ENCODE measurements around the gene TRIO.

The TRIO gene

DNA sequence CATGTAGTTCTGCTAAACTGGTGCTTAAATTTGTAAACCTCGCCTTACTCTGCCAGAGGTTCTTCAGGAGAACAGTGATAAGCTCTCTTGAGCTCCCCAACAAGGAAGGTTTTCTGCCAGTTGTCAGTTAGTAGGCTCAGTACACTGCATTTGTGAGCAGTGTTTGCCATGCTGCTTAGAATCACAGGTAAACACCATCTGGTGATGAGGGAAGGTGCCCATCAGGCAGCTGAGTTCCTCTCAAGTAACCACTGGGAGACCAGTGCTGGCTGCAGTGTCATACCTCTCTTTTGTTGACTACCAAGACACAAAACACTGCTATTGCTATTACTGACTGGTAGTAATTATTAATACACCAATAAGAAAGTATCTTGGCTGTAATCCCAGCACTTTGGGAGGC lies 252.3 kb downstream of the TRIO start:
- DNase-seq (ENCODE audit: low spot score), result no peak

DNA sequence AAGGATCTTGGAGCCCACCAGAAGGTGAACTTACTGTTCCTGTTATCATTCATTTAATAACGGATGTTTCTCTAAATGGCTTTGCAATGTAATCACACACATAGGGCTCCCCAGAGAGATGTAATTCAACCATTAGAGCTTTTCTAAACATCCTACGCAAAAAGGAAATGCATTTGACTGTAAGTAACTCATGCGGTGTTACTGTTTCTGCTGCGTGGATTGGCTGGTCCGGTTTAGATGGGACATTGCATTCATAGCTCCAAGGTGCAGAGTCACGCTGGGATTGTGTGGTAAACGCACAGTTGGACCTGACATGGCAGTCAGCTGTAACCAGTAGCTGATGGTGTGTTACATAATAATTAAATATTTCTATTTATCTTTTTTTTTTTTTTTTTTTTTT lies 252.9 kb downstream of the TRIO start:
- DNase-seq (ENCODE audit: low spot score), result no peak

DNA sequence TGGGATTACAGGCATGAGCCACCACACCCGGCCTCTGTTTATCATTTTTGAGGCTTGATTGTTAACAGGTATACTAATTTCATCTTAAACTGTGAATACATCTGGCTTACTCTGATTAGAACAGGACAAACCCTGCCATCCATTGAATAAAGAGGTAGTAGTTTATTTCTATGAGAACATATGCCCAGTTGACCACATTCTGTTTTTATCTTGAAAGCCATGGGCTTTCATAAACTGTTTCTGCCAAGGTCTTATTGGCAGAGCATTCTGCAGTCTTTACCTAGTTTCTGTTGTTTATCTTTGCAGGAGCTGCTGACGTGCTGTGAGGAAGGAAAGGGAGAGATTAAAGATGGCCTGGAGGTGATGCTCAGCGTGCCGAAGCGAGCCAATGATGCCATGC lies 253.6 kb downstream of the TRIO start:
- DNase-seq (ENCODE audit: low spot score), result no peak

DNA sequence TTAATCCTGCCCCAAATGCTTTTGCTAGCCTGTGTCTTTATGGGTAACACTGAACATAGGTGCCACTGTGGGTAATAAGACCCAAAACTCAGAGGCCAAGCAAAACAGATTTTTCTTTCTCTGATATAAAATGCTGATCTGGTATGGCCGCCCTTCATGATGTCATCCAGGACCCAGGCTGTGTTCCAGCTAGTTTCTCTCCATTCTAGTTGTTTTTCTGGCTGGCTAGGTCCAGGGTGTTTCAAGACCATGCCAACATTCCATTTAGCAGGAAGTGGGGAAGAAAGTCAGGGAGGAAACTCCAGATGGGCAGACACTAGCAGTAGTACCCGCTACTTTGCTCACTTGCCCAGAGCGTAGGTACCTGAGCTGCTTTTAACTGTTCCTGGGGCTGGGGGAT lies 254.6 kb downstream of the TRIO start:
- DNase-seq (ENCODE audit: low spot score), result peak; percentile 74

DNA sequence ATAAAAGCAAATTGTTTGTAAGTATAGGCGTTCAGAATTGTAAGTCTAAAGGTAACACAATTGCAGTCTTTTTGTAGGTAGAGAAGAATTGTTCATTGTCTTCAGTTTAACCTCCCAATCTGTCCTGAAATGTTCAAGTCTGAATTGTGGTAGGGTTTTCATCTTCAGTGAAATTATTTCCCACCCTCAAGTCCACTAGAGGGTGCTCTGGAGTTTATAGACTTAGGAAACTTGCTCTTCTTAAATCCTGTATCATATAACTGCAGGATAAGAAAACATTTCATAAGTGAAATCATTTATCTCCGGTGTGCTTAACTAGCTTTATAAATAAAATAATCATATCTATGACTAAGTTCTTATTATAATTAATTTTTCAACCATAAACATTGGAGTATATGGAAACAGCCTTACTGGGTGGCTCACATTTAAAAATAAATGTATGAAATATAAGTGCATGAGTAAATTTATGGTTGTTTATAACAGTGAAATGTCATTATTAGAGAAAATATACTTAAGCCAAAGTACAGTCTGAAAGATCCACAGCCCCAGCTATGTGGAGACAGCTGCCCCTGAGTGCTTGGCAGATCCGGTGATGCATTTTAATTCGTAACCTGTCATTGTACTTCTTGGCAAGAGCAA lies 256.0 kb downstream of the TRIO start:
- DNase-seq (ENCODE audit: low spot score), result peak; percentile 64

DNA sequence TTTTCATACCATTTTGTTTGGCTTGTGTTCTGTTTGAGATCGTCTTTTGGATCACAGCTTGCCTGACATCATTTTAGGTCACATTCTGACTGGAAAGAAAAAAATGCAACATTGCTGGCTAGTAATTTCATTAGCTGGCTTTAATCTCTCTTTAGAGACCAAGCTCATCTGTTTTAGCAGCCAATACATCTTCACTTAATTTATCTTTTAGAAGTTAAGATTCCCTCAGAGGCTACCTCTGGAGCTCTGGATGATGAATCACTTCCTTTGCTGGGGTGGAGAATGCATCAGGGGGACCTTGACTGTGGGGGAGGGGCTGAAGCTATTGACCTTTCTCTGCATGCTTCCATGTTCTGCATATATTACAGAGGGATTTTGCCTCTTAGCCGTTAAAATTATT lies 256.9 kb downstream of the TRIO start:
- DNase-seq (ENCODE audit: low spot score), result peak; percentile 75

DNA sequence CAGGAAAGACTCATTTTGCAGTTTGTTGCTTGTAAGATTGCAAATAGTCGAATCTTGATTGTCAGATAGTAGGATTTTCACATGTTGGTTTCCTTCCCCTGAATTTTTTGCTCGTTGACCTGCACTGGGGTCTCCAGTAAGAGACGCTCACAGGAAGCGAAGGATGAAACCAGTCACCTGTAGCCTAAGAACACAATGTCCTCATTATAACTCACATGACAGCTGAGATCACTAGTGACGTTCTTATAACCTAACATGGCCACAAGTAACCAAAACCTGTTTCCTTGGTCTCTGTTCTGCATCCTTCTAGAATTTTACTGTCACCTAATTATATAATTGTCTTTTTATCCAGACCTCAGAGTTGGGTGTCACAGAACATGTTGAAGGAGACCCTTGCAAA lies 257.5 kb downstream of the TRIO start:
- no peak for DNase-seq (ENCODE audit: low spot score)

DNA sequence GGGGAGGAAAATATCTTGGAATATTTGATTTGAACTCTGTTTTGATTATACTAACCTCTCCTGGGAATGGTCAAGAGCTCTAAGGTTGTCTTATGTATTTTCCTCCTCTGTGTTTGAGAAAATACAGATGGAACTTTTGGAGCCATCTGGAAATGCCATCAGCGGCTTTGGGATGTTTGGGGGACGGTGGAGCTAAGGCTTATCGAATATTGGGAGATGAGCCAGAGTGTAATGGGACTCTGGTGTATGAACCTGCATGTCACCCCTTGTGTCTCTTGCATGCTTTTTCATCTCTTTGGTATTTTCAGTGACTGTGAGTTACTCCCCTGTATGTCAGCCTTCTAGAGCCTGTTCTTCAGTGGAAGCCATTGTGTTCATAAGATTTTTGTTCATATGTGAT lies 258.5 kb downstream of the TRIO start:
- DNase-seq (ENCODE audit: low spot score), result no peak

DNA sequence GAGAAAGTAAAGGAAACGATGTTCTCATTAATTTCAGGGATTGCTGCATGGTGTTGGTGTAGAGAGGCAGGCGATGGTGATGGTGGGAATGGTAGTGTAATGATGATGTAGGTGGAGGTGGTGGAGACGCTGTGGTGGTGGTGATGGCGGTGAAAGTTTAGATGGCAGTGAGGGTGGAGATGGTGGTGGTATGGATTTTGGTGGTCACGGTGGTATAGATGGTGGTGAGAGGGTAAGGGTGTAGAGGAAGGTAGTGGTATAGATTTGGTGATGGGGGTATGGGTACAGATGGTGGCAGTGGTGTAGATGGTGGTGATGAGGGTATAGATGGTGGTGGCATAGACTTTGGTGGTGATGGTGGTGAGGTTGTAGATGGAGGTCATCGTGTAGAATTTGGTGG lies 259.3 kb downstream of the TRIO start:
- DNase-seq (ENCODE audit: low spot score), result no peak

DNA sequence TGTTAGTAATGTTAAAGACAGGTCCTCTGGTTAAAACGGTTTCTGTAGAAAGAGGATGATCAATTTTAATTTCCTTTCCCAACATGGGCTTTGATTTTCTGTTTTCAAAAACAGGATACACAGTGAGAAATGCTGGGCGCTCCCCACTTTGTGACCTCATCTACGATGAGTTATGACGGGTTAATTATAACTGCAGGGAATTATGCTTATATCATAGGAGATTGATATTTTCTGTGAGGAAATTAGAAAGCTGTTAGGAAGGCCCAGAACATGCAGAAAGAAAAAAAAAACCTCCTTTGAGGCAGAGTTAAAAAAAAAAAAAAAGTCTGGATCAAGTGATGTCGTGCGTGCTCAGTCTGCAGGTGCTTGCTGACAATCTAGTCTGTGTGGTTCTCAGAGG lies 261.6 kb downstream of the TRIO start:
- no peak for DNase-seq (ENCODE audit: low spot score)

DNA sequence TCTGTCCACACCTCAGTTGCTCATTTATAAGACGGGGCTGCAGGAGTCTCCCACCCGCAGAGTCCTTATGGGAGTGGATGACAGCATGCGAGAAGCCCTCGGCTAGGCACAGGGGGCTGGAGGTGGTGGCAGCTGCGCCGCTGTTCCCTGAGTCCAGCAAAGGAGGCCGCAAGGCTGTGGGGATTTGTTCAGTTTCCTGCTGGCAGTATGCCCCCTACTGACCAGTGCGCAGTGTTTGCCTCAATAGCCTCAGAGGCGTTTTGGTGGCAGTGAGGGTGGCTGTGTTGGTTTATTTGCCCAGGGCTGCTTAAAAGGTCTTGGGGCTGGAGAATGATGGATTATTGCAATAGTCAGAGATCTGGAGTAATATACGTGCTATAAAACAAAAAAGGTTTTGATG lies 262.1 kb downstream of the TRIO start:
- DNase-seq (ENCODE audit: low spot score), result no peak

DNA sequence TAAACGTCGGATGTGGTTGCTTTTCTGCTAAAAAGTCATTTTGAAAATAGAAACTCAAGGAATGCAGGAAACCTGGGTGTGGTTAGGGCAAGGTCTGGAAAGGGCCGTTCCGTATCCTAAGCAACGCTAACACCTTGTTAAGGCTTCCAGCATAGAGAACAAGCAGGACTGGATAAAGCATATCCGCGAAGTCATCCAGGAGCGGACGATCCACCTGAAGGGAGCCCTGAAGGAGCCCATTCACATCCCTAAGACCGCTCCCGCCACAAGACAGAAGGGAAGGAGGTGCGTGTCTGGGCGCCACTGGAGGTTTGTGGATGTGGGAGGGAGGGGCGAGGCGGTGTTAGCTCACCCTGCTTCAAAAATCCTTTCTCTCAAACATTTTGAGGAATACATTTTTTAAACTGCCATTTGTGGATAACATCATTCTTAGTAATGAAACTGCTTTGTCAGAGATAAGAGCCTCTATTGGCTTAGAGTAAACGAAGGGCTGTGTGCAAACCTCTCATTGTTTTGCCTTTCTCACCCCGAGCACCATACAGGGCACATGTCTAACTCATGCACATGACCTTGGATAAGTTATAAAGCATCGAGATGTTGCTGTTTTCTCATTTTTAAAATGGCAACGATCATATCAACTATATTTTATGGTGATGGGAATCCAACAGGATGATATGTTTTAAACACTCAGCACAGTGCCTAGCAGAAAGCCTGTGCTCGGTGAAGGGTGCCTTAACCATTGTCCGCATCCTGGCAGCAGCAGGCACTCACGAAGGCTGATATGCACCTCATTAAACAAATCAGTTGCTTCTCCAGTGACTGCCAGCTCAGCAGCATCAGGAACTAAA lies 262.8 kb downstream of the TRIO start:
- no peak for DNase-seq (ENCODE audit: low spot score)

DNA sequence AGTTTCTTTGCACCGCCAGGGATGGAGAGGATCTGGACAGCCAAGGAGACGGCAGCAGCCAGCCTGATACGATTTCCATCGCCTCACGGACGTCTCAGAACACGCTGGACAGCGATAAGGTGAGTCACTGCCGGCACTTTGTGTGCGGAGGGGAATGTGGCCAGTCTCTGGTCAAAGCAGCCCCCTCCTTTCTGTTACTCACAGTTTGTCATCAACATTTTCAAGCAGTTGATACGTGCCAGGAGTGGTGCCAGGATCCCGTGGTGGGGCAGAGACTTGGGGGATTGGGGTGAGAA lies 263.4 kb downstream of the TRIO start:
- DNase-seq (ENCODE audit: low spot score), result peak; percentile 81

DNA sequence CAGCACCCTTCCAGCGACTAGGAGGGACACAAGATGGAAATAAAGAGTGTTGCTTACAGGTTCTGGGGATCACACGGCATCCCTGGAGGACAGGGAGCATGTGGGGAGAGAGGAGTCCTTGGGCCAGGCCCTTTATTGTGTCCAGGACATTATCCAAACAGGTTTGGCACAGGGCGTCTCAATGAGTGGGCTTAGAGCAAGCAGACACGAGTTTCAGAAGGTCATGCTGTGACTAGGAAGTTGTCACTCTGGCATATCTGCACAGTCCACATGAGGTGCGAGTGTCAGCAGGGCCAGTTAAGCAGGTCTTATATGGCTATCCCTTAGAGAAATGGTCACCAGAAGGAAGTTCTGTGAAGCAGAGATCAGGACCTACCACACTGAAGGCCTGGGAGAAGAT lies 263.9 kb downstream of the TRIO start:
- no peak for DNase-seq (ENCODE audit: low spot score)

DNA sequence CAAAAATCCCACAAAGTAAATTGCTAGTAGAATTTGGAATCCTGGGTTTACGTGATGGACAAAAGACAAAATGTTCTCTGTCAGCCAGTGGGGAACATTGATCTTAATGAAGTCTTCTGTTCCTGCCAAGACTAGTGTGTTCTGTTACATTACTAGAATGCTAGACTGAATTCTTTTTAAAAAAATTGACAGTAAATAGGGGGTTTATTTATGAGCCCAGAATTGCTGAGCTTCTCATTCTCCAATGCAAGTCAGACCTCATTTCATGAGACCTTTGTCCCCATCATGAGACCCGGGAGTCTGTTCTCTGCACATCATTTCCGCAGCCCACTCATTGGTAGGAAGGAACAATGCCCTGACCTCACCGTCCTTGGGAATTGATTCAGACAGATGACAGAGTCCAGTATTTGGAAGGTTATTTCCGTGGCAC lies 264.6 kb downstream of the TRIO start:
- DNase-seq (ENCODE audit: low spot score), result peak; percentile 37

DNA sequence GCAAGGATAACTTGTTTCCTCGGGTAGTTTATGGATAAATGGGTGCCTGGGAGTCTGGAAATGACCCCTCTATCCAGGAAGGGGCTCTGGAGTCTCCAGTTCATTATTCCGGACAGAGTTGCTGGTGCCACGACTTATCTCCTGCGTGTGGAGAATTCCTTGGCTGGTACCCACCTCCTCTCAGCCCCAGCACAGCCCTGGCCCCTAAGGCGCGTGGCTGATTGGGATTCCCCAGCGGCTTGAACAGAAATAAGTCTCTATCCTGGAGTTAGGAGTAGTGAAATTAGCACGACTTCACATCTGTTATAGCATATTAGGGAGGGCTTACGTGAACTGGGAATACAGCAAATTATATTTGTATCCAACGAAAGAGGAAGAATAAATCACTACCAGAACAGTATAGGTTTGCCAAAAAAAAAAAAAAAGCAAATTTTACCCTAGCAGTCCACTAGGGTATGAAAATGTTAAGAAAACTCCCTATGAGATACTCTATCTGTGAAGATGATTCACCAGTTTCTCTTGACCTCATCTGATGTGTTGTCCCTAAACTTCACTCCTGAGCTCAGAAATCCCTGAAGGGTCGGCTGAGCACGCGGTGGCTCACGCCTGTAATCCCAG lies 265.9 kb downstream of the TRIO start:
- DNase-seq (ENCODE audit: low spot score), result no peak

DNA sequence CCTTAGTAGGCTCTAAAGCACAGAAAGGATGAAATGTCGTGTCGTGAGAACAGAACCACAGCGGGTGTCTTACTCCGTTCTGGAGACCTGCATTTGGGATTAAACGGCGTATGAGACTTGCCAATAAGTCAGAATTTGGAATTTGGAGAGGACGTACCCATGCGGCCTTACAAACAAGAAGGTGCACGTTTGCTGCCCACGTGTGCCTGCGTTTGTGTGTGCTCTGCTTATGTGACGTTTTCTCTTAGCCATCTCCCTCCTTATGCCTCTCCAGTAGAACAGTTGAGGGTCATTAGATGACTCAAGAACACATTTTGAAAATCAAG lies 266.9 kb downstream of the TRIO start:
- no peak for DNase-seq (ENCODE audit: low spot score)

DNA sequence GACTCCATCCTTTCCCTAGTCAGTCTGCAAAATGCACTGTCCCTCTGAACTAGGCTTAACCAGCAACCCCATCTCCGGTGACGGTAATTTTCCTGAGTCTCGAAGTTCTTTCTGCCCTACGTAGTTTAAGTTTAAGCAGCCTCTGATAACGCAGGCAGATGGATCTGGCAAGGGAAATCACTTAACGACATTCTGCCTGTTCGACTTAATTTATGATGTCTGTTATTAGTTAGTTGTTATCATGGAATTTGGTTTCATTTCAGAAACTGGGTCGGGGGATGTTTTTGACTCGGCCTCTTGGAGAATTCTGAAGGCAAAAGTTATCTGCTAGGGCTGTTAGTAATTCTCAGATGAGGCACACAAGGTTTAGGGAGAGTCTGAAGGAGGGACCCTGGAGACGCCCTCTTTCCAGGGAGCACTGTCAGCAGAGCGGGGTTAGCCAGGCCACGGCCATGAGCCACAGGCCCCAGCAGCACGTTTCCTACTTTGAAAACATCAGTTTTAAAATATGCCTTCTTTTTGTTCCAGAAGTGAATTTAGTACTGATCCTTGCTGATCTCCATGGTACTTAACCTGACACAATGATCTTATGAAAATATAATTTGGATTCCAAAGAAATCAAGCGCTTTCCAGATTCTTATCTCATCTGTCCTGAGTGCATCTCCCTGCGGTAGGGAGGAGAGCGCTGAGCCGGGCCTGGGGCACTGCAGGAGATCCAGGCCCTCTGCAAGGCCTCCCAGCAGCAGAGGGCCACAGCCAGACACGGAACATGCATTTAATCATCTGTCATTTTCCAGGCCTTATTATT lies 267.5 kb downstream of the TRIO start:
- DNase-seq (ENCODE audit: low spot score), result peak; percentile 37

DNA sequence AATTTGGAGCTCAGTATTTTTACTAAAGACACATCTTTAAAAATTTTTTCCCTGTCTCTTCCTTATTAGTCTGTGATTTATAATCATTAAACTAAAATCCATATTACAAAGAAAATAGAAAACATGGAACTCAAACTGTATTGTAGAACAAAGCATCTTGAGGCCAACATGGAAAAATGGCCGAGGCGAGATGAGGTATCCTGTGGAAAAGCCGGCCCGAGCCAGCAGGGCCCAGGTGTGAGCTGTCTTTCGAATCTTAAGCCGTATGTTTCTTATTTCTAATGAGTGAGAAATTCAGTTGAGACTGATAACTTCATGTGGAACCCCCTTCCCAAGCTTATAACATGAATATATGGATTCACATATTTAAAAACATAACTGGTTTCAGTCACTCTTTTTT lies 268.1 kb downstream of the TRIO start:
- no peak for DNase-seq (ENCODE audit: low spot score)

DNA sequence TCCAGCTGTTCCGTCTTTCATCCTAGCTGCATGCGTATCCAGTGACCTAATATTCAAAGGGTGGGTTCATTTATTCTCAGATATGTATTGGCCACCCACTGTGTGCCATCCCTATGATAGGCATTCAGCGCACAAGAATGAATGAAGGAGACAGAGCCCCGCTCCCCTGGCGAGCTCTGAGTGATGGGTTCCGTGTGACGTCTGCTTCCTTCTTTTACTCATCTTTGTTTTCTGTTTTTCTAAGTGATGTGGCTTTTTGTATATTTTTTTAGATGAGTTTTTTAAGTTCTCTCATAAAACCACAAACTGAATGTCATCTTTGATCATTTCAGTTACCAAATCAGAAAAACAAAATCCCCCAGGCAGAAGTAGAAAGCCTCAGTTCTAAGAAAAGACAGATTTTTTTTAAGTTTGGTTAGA lies 270.2 kb downstream of the TRIO start:
- DNase-seq (ENCODE audit: low spot score), result no peak

DNA sequence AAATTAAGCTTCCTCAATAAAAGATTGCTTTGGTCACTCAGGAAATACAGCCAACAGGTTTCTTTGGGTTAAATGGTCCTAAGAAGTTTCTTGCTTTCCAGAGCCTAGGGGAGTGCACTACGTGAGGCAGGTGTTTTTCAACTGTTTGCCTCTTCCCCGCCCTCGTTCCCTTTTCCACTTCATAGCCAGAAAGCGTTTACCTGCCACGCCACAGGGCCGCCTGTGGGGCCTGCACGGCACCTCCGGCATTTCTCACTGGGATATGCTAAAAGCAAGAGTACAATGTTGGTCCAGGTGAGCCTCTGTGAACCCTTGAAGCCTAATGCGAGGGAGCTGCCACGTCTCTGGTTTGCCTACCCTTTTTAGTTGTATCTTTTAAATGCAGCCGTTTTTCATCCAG lies 270.9 kb downstream of the TRIO start:
- DNase-seq (ENCODE audit: low spot score), result no peak

DNA sequence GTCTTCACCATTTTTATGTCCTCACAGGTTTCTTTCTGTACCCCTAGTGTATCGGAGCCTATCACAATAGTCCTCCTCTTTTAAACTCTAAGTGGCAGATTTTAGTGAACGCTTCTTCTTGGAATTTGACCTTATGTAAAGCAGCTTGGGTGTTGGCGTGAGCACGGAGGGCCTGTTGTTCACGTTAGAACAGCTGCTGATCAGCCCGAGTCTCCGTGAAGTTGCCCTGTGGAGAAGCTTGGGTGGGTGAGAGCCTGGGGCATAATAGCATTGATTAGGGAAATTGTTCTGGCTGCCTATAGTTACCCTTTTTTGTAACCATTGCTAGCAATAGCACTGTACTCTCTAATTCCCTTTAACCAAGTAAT lies 271.5 kb downstream of the TRIO start:
- DNase-seq (ENCODE audit: low spot score), result no peak
